Keratinocyte (primary cell): Measurements from ENCODE around the gene MINDY4. TPM values are rescaled to one million over a fixed set of nuclear protein-coding genes. Genes with fewer than 3 reads are reported as not detected.

Source experiments
- DNase-seq: peaks from one replicate; pipeline ENCODE4 v3.0.0-alpha.2; 2011; ENCODE audit warnings: low read depth, missing footprints, low spot score
- FAIRE-seq: peaks from 2 replicates; lab custom pipeline; 2011; peaks lifted over from hg19 to GRCh38; lab: Jason Lieb, UNC
- H2AFZ ChIP-seq: 2 replicates; pipeline ENCODE4 v1.6.0; 2012; ENCODE audit warnings: low read length, control low read depth, inconsistent platforms; ENCODE audit not compliant: control insufficient read depth
- H3K27ac ChIP-seq: 2 replicates; pipeline ENCODE4 v1.5.1; 2011; ENCODE audit warnings: low read length; ENCODE audit not compliant: control insufficient read depth, insufficient read depth
- H3K27me3 ChIP-seq: 3 replicates; pipeline ENCODE4 v1.6.0; 2011; ENCODE audit warnings: low read length; ENCODE audit not compliant: control insufficient read depth, insufficient read depth; ENCODE audit errors: extremely low read depth
- H3K36me3 ChIP-seq, 2 experiments: 2 replicates in 1 of 2; 3 replicates in 1 of 2; pipeline ENCODE4 v1.5.1; 2011; ENCODE audit warnings: low read length in 2 of 2, mild to moderate bottlenecking in 1 of 2; ENCODE audit not compliant: control insufficient read depth in 2 of 2, insufficient read depth in 2 of 2; ENCODE audit errors: extremely low read depth in 1 of 2
- H3K4me1 ChIP-seq: 3 replicates; pipeline ENCODE4 v1.5.1; 2011; ENCODE audit warnings: low read length; ENCODE audit not compliant: control insufficient read depth, insufficient read depth; ENCODE audit errors: extremely low read depth
- H3K4me2 ChIP-seq: 3 replicates; pipeline ENCODE4 v1.6.0; 2011; ENCODE audit warnings: low read depth, low read length; ENCODE audit not compliant: control insufficient read depth, insufficient read depth; ENCODE audit errors: extremely low read depth
- H3K4me3 ChIP-seq, 3 experiments: fragments of 200-600 bp in 1 of 3; sonication (generic) in 1 of 3; 2 replicates in 2 of 3; 3 replicates in 1 of 3; pipeline ENCODE4 v1.5.1; 2011 to 2016; ENCODE audit warnings: low read length in 3 of 3, mild to moderate bottlenecking in 3 of 3, control low read depth in 2 of 3, inconsistent platforms in 1 of 3, low read depth in 1 of 3, mixed read lengths in 1 of 3, mixed run types in 1 of 3, moderate library complexity in 1 of 3; ENCODE audit not compliant: control insufficient read depth in 2 of 3, insufficient read depth in 2 of 3; ENCODE audit errors: extremely low read depth in 1 of 3
- H3K79me2 ChIP-seq: 2 replicates; pipeline ENCODE4 v1.6.0; 2012; ENCODE audit warnings: low read length; ENCODE audit not compliant: control insufficient read depth, insufficient read depth
- H3K9ac ChIP-seq: 3 replicates; pipeline ENCODE4 v1.6.0; 2011; ENCODE audit warnings: low read length; ENCODE audit not compliant: control insufficient read depth, insufficient read depth; ENCODE audit errors: extremely low read depth
- H3K9me1 ChIP-seq: 3 replicates; pipeline ENCODE4 v1.6.0; 2011; ENCODE audit warnings: low read length; ENCODE audit not compliant: control insufficient read depth, insufficient read depth; ENCODE audit errors: extremely low read depth
- H3K9me3 ChIP-seq: 2 replicates; pipeline ENCODE4 v1.5.1; 2012; ENCODE audit warnings: low read depth, low read length; ENCODE audit not compliant: control insufficient read depth
- H4K20me1 ChIP-seq: 3 replicates; pipeline ENCODE4 v1.6.0; 2011; ENCODE audit warnings: low read length; ENCODE audit not compliant: control insufficient read depth, insufficient read depth; ENCODE audit errors: extremely low read depth
- EZH2 ChIP-seq: IDR thresholded peaks from one replicate; pipeline ENCODE4 v1.6.1; 2012; ENCODE audit warnings: inconsistent platforms, mild to moderate bottlenecking, low read length, moderate library complexity
- dilution Hi-C: fragments of 300-500 bp; cut with MboI; formaldehyde crosslinking; loops from one replicate; pipeline ENCODE4 v1.7.0; 2020; ENCODE audit warnings: low sequenced_read_pairs; ENCODE audit not compliant: extremely low pct_ligation_motif_present
- polyA plus RNA-seq, 5 experiments: library from polyadenylated mRNA; depleted of rRNA in 3 of 5; stranded (reverse) in 3 of 5; stranded (forward) in 1 of 5; unstranded in 1 of 5; fragments of >200 nt; gene quantifications; 1 replicate in 1 of 5; 2 replicates in 3 of 5; 3 replicates in 1 of 5; pipeline versions ENCODE4 v1.2.1 to v1.2.3, GENCODE V29; 2011 to 2012; ENCODE audit warnings: missing spikeins in 2 of 5, low read depth in 1 of 5, low replicate concordance in 1 of 5
- TF ChIP-seq, protein P1 (sequence below), 3 experiments: IDR thresholded peaks in 1 of 3; conservative IDR thresholded peaks in 1 of 3; optimal IDR thresholded peaks in 1 of 3; 2 replicates in 2 of 3; 3 replicates in 1 of 3; pipeline versions ENCODE3 to v1.5.1; 2011; ENCODE audit warnings: low read length in 3 of 3, mild to moderate bottlenecking in 3 of 3, moderate library complexity in 2 of 3, control low read depth in 1 of 3, inconsistent platforms in 1 of 3; ENCODE audit not compliant: insufficient read depth in 2 of 3; ENCODE audit errors: extremely low read depth in 1 of 3

The MINDY4 gene
- polyA plus RNA-seq, 1 donor (not counting 4 experiments of a cell fraction or from before 2014, with no cell fraction given), result 1.5 TPM

- no peak for FAIRE-seq
- Histone ChIP-seq H3K4me2 (no peak within 1 kb of the TSS), H4K20me1 (no peaks in the 10 kb centered on the region), H3K4me1 (peaks cover 10% of the 10 kb centered on the region), H2AFZ (no peak within 1 kb of the TSS), H3K79me2 (no peaks in the 10 kb centered on the region), H3K27ac (no peak within 1 kb of the TSS), H3K9me3 (no peaks in the 10 kb centered on the region), H3K4me3 (no peak within 1 kb of the TSS), H3K36me3 (no peaks in the 10 kb centered on the region), H3K9me1 (no peaks in the 10 kb centered on the region), H3K27me3 (no peaks in the 10 kb centered on the region), H3K9ac (no peak within 1 kb of the TSS)
- dilution Hi-C loops, result no loop called here
- DNase-seq, result no peak
- no peak for TF ChIP-seq EZH2
- TF ChIP-seq, protein P1, sequence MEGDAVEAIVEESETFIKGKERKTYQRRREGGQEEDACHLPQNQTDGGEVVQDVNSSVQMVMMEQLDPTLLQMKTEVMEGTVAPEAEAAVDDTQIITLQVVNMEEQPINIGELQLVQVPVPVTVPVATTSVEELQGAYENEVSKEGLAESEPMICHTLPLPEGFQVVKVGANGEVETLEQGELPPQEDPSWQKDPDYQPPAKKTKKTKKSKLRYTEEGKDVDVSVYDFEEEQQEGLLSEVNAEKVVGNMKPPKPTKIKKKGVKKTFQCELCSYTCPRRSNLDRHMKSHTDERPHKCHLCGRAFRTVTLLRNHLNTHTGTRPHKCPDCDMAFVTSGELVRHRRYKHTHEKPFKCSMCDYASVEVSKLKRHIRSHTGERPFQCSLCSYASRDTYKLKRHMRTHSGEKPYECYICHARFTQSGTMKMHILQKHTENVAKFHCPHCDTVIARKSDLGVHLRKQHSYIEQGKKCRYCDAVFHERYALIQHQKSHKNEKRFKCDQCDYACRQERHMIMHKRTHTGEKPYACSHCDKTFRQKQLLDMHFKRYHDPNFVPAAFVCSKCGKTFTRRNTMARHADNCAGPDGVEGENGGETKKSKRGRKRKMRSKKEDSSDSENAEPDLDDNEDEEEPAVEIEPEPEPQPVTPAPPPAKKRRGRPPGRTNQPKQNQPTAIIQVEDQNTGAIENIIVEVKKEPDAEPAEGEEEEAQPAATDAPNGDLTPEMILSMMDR (optimal IDR thresholded peaks at IDR 0.05 in 1 of 3, IDR thresholded peaks at IDR 0.05 in 1 of 3, conservative IDR thresholded peaks at IDR 0.05 in 1 of 3; ENCODE audit: extremely low read depth in 1 of 3, insufficient read depth in 2 of 3, low read length in 3 of 3), result no peak
Observed at GRCh38 chr7:30911561-30911969, 140.3 kb downstream of the MINDY4 start, which contains the start of gene AQP1. Gene AQP1, plus strand, starts transcription at chr7:30911853. Its CDS starts 57 bp downstream, at chr7:30911910.

- DNase-seq (no peak), FAIRE-seq (no peak)
- no peaks in the 10 kb centered on the region for H3K9me1 ChIP-seq
- no peak overlapping the region for H3K27ac ChIP-seq
- H4K20me1 ChIP-seq, result no peaks in the 10 kb centered on the region
- no peak overlapping the region for H3K9ac ChIP-seq
- no peak overlapping the region for H2AFZ ChIP-seq
- no peaks in the 10 kb centered on the region for H3K36me3 ChIP-seq
- H3K9me3 ChIP-seq, result no peaks in the 10 kb centered on the region
- H3K79me2 ChIP-seq, result no peaks in the 10 kb centered on the region
- peaks cover 10% of the 10 kb centered on the region for H3K4me1 ChIP-seq
- dilution Hi-C loops, result no loop called here
- TF ChIP-seq, protein P1 (optimal IDR thresholded peaks at IDR 0.05 in 1 of 3, IDR thresholded peaks at IDR 0.05 in 1 of 3, conservative IDR thresholded peaks at IDR 0.05 in 1 of 3; ENCODE audit: extremely low read depth in 1 of 3, insufficient read depth in 2 of 3, low read length in 3 of 3), result no peak
- TF ChIP-seq EZH2, result no peak
- H3K4me3 ChIP-seq, result no peak overlapping the region
- no peaks in the 10 kb centered on the region for H3K27me3 ChIP-seq
- no peak overlapping the region for H3K4me2 ChIP-seq
Observed at GRCh38 chr7:30912021-30912730, 141.0 kb downstream of the MINDY4 start.
